ENCODE measurements around the gene BTG1.

BTG1 gene

GRCh38 chr12:92188517-92189188 lies 43.0 kb upstream of the BTG1 start:
- no peak for DNase-seq
- peaks cover 33% of the 10 kb centered on the region for H3K4me1 ChIP-seq (ENCODE audit: insufficient read depth, low read length)

GRCh38 chr12:92186038-92186470 lies 40.4 kb upstream of the BTG1 start:
- no peaks in the 10 kb centered on the region for H3K79me2 ChIP-seq (ENCODE audit: insufficient read depth, low read length)
- H3K4me3 ChIP-seq (ENCODE audit: low read depth in 1 of 2, low read length in 2 of 2), result no peak overlapping the region
- H3K4me2 ChIP-seq (ENCODE audit: insufficient read depth, low read length), result peak overlapping the region; percentile 56
- no peak for TF ChIP-seq CTCF (IDR thresholded peaks at IDR 0.05; ENCODE audit: borderline replicate concordance, extremely low read depth, low read length, poor library complexity, severe bottlenecking)
- peak overlapping the region; percentile 36 for H2AFZ ChIP-seq (ENCODE audit: low read depth, low read length)
- H3K36me3 ChIP-seq (ENCODE audit: insufficient read depth, low read length), result no peaks in the 10 kb centered on the region
- H3K9me3 ChIP-seq (ENCODE audit: insufficient read depth, low read length, severe bottlenecking), result no peaks in the 10 kb centered on the region
- H4K20me1 ChIP-seq (ENCODE audit: insufficient read depth, low read length), result no peaks in the 10 kb centered on the region
- DNase-seq (peak; percentile 37), ATAC-seq (ENCODE audit: insufficient read depth, low read depth) (peak; percentile 41)
- peak overlapping the region; percentile 36; the same call in 1 of the 2 replicates for H3K9ac ChIP-seq (ENCODE audit: low read depth, low read length)
- peaks cover 33% of the 10 kb centered on the region for H3K4me1 ChIP-seq (ENCODE audit: insufficient read depth, low read length)
- peak overlapping the region; percentile 81 for H3K27ac ChIP-seq (ENCODE audit: low read length)
- no peaks in the 10 kb centered on the region for H3K27me3 ChIP-seq (ENCODE audit: insufficient read depth, low read length, poor library complexity)

More at GRCh38 chr12:92188517-92189188, 43.0 kb upstream of the BTG1 start:
- Histone ChIP-seq H3K27ac (ENCODE audit: low read length) (no peak overlapping the region), H4K20me1 (ENCODE audit: insufficient read depth, low read length) (no peaks in the 10 kb centered on the region), H2AFZ (ENCODE audit: low read depth, low read length) (no peak overlapping the region), H3K9ac (ENCODE audit: low read depth, low read length) (no peak overlapping the region), H3K79me2 (ENCODE audit: insufficient read depth, low read length) (no peaks in the 10 kb centered on the region), H3K36me3 (ENCODE audit: insufficient read depth, low read length) (no peaks in the 10 kb centered on the region), H3K4me2 (ENCODE audit: insufficient read depth, low read length) (no peak overlapping the region), H3K4me3 (ENCODE audit: low read depth in 1 of 2, low read length in 2 of 2) (no peak overlapping the region), H3K9me3 (ENCODE audit: insufficient read depth, low read length, severe bottlenecking) (no peaks in the 10 kb centered on the region), H3K27me3 (ENCODE audit: insufficient read depth, low read length, poor library complexity) (no peaks in the 10 kb centered on the region)
- ATAC-seq (ENCODE audit: insufficient read depth, low read depth), result no peak
- no peak for TF ChIP-seq CTCF (IDR thresholded peaks at IDR 0.05; ENCODE audit: borderline replicate concordance, extremely low read depth, low read length, poor library complexity, severe bottlenecking)
- TF ChIP-seq EZH2 (IDR thresholded peaks at IDR 0.05; ENCODE audit: borderline replicate concordance, low read depth, low read length, severe bottlenecking), result no peak

- Histone ChIP-seq H3K27ac (ENCODE audit: low read length) (peak overlapping the region; percentile 81), H3K4me2 (ENCODE audit: insufficient read depth, low read length) (peak overlapping the region; percentile 56), H3K36me3 (ENCODE audit: insufficient read depth, low read length) (no peaks in the 10 kb centered on the region), H3K4me1 (ENCODE audit: insufficient read depth, low read length) (peaks cover 29% of the 10 kb centered on the region), H3K27me3 (ENCODE audit: insufficient read depth, low read length, poor library complexity) (no peaks in the 10 kb centered on the region), H3K4me3 (ENCODE audit: low read depth in 1 of 2, low read length in 2 of 2) (peak overlapping the region in 1 of 2 experiments; percentile 7; a peak in 2 of 4 replicates), H4K20me1 (ENCODE audit: insufficient read depth, low read length) (no peaks in the 10 kb centered on the region), H2AFZ (ENCODE audit: low read depth, low read length) (peak overlapping the region; percentile 54), H3K9me3 (ENCODE audit: insufficient read depth, low read length, severe bottlenecking) (no peaks in the 10 kb centered on the region), H3K9ac (ENCODE audit: low read depth, low read length) (peak overlapping the region; percentile 36), H3K79me2 (ENCODE audit: insufficient read depth, low read length) (no peaks in the 10 kb centered on the region)
- TF ChIP-seq CTCF (IDR thresholded peaks at IDR 0.05; ENCODE audit: borderline replicate concordance, extremely low read depth, low read length, poor library complexity, severe bottlenecking), result peak; percentile 26
- TF ChIP-seq EZH2 (IDR thresholded peaks at IDR 0.05; ENCODE audit: borderline replicate concordance, low read depth, low read length, severe bottlenecking), result no peak
- ATAC-seq (ENCODE audit: insufficient read depth, low read depth), result peak; percentile 94
- peak; percentile 66 for DNase-seq
Measured at GRCh38 chr12:92185052-92185451, 39.4 kb upstream of the BTG1 start.

Measured in DND-41 (cell line).